Measurements from ENCODE around the gene TMEM91.

DNA sequence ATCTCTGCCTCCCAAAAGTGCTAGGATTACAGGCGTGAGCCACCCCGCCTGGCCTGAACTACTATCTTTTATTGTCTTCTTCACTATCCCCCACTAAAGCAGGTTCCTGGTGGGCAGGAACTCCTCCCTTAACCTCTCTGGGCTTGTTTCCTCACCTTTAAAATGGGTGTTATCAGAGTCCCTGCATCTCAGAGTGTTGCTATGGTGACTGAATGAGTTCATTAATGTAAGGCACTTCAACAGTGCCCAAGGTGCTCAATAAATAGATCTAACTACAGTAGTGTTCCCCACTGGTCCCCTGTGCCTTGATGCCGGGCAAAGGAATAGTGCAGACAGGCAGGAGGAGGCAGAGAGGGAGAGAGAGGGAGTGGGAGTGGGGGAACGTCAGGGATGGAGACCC is 45.9 kb upstream of the TMEM91 start:
- TF ChIP-seq MAFF (IDR thresholded peaks at IDR 0.05; ENCODE audit: low read length) (no peak), RBM14 (IDR thresholded peaks at IDR 0.05; ENCODE audit: borderline replicate concordance, insufficient read depth, low read depth, low read length) (no peak), ZNF384 (IDR thresholded peaks at IDR 0.05; ENCODE audit: low read depth, low read length) (no peak), ELF4 (CRISPR knock-in tag; IDR thresholded peaks at IDR 0.05) (no peak), ZNF24 (IDR thresholded peaks at IDR 0.05) (no peak), HDAC3 (IDR thresholded peaks at IDR 0.05; ENCODE audit: borderline replicate concordance, partially characterized antibody) (no peak), BRCA1 (IDR thresholded peaks at IDR 0.05) (no peak), BRCA1 (CRISPR knock-in tag; IDR thresholded peaks at IDR 0.05) (no peak), BHLHE40 (IDR thresholded peaks at IDR 0.05; ENCODE audit: low read length) (no peak), MTA1 (IDR thresholded peaks at IDR 0.05; ENCODE audit: borderline replicate concordance) (no peak), ILF3 (IDR thresholded peaks at IDR 0.05; ENCODE audit: borderline replicate concordance) (no peak)
- TF ChIP-seq, protein P1, sequence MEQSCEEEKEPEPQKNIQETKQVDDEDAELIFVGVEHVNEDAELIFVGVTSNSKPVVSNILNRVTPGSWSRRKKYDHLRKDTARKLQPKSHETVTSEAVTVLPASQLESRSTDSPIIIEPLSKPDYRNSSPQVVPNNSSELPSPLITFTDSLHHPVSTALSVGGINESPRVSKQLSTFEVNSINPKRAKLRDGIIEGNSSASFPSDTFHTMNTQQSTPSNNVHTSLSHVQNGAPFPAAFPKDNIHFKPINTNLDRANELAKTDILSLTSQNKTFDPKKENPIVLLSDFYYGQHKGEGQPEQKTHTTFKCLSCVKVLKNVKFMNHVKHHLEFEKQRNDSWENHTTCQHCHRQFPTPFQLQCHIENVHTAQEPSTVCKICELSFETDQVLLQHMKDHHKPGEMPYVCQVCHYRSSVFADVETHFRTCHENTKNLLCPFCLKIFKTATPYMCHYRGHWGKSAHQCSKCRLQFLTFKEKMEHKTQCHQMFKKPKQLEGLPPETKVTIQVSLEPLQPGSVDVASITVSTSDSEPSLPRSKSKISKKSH (CRISPR knock-in tag; IDR thresholded peaks at IDR 0.05), result no peak
- TF ChIP-seq, protein P2, sequence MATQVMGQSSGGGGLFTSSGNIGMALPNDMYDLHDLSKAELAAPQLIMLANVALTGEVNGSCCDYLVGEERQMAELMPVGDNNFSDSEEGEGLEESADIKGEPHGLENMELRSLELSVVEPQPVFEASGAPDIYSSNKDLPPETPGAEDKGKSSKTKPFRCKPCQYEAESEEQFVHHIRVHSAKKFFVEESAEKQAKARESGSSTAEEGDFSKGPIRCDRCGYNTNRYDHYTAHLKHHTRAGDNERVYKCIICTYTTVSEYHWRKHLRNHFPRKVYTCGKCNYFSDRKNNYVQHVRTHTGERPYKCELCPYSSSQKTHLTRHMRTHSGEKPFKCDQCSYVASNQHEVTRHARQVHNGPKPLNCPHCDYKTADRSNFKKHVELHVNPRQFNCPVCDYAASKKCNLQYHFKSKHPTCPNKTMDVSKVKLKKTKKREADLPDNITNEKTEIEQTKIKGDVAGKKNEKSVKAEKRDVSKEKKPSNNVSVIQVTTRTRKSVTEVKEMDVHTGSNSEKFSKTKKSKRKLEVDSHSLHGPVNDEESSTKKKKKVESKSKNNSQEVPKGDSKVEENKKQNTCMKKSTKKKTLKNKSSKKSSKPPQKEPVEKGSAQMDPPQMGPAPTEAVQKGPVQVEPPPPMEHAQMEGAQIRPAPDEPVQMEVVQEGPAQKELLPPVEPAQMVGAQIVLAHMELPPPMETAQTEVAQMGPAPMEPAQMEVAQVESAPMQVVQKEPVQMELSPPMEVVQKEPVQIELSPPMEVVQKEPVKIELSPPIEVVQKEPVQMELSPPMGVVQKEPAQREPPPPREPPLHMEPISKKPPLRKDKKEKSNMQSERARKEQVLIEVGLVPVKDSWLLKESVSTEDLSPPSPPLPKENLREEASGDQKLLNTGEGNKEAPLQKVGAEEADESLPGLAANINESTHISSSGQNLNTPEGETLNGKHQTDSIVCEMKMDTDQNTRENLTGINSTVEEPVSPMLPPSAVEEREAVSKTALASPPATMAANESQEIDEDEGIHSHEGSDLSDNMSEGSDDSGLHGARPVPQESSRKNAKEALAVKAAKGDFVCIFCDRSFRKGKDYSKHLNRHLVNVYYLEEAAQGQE (IDR thresholded peaks at IDR 0.05; ENCODE audit: borderline replicate concordance), result no peak
- TF ChIP-seq, protein P2 (CRISPR knock-in tag; IDR thresholded peaks at IDR 0.05; ENCODE audit: low read depth), result no peak
- TF ChIP-seq, protein P3, sequence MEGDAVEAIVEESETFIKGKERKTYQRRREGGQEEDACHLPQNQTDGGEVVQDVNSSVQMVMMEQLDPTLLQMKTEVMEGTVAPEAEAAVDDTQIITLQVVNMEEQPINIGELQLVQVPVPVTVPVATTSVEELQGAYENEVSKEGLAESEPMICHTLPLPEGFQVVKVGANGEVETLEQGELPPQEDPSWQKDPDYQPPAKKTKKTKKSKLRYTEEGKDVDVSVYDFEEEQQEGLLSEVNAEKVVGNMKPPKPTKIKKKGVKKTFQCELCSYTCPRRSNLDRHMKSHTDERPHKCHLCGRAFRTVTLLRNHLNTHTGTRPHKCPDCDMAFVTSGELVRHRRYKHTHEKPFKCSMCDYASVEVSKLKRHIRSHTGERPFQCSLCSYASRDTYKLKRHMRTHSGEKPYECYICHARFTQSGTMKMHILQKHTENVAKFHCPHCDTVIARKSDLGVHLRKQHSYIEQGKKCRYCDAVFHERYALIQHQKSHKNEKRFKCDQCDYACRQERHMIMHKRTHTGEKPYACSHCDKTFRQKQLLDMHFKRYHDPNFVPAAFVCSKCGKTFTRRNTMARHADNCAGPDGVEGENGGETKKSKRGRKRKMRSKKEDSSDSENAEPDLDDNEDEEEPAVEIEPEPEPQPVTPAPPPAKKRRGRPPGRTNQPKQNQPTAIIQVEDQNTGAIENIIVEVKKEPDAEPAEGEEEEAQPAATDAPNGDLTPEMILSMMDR (IDR thresholded peaks at IDR 0.05 in 2 of 3, conservative IDR thresholded peaks at IDR 0.05 in 1 of 3; ENCODE audit: insufficient read depth in 2 of 3, low read depth in 1 of 3, low read length in 3 of 3), result no peak

Data from K562 (cell line).